Activated CD8-positive, alpha-beta T cell treated with anti-CD3 and anti-CD28 coated beads, Interleukin-2, amount 10 ng/mL, durations not matched to agents 7 days and 5 days (primary cell): Measurements from ENCODE around the gene RNF111. TPM values are rescaled to one million over a fixed set of nuclear protein-coding genes. Genes with fewer than 3 reads are reported as not detected.

Experiments
- ATAC-seq: fragments of 150-1000 bp; cut with Tn5 transposase; one replicate; pipeline ENCODE4 v1.10.0; 2021; ENCODE audit warnings: moderate library complexity
- CTCF ChIA-PET: fragments of 350-600 bp; sonication (Branson Sonifier 250); formaldehyde crosslinking; loops from one replicate; lab custom pipeline; 2021; ENCODE audit warnings: antibody characterized with exemption; lab: Charles Lee
- POLR2A ChIA-PET: fragments of 350-600 bp; sonication (Branson Sonifier 250); formaldehyde crosslinking; loops from one replicate; lab custom pipeline; 2021; ENCODE audit warnings: antibody characterized with exemption; lab: Charles Lee
- DNase-seq: peaks from one replicate; pipeline ENCODE4 v3.0.0-alpha.2; 2020
- H3K27ac Mint-ChIP-seq: one replicate; pipeline ENCODE4 v1.8.0; 2021; ENCODE audit warnings: mild to moderate bottlenecking, mixed read lengths
- H3K27me3 Mint-ChIP-seq: one replicate; pipeline ENCODE4 v1.8.0; 2021; ENCODE audit warnings: low read depth, mixed read lengths
- H3K36me3 Mint-ChIP-seq: one replicate; pipeline ENCODE4 v1.8.0; 2021; ENCODE audit warnings: low read depth, mixed read lengths
- H3K4me1 Mint-ChIP-seq: one replicate; pipeline ENCODE4 v1.8.0; 2021; ENCODE audit warnings: low read depth, mixed read lengths
- H3K4me3 Mint-ChIP-seq: one replicate; pipeline ENCODE4 v1.8.0; 2021; ENCODE audit warnings: mild to moderate bottlenecking, mixed read lengths
- H3K9me3 Mint-ChIP-seq: one replicate; pipeline ENCODE4 v1.8.0; 2022; ENCODE audit warnings: mixed read lengths; ENCODE audit not compliant: insufficient read depth
- total RNA-seq, 2 experiments: library from RNA; stranded (reverse); gene quantifications; one replicate each; pipeline ENCODE4 v1.2.3, GENCODE V29; 2021

The RNF111 gene
- total RNA-seq, 2 experiments from 2014 or later, result 36.7 to 38.9 TPM

DNA sequence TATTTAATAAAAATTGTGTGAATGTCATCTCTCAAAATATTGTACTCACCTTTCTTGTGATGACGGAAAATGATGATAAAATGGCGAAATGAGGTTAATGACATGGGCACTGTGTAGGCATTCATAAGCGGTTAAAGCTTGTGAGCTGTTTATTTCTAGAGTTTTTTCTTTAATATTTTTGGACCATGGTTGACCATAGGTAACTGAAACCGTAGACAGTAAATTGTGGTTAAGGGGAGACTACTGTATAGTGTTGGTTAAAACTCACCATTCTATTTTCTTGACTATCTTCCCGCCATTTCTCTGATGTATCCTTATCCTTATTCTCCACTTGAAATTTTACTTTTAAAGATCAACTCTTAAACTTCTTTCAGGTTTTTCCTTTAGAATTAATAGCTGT is 14.5 kb downstream of the RNF111 start:
- H3K27me3 Mint-ChIP-seq, result no peaks in the 10 kb centered on the region
- ChIA-PET CTCF (no interaction called here), POLR2A (no interaction called here)
- H3K36me3 Mint-ChIP-seq, result peaks cover 34% of the 10 kb centered on the region
- DNase-seq (no peak), ATAC-seq (no peak)
- H3K4me1 Mint-ChIP-seq, result peaks cover 29% of the 10 kb centered on the region
- H3K27ac Mint-ChIP-seq, result no peak overlapping the region
- no peaks in the 10 kb centered on the region for H3K9me3 Mint-ChIP-seq
- no peak overlapping the region for H3K4me3 Mint-ChIP-seq

DNA sequence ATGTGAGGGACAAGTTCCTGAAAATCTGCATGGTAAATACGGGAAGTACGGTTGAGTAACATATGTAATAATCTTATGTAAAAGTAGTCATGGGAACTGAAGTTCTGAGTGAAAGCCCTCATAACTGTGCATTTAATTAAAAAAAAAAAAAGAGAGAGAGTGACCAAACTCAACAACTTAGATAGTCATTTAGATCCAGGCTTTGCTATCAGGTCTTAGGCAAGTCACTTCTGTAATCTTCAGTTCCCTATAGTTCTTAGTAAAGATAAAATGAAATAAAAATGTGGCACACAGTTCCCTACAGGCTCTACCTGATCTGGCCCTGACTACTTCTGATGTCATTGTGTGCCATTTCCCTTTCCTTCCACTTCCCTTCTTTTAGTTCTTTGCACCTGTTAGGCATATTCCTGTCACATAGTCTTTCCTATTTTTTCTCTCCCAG is 15.0 kb downstream of the RNF111 start:
- POLR2A ChIA-PET, result interaction anchor here (1.3 kb wide), 1 partner anchor 11 kb away, joined by 3 read pairs; no protein-coding TSS in a partner anchor

DNA sequence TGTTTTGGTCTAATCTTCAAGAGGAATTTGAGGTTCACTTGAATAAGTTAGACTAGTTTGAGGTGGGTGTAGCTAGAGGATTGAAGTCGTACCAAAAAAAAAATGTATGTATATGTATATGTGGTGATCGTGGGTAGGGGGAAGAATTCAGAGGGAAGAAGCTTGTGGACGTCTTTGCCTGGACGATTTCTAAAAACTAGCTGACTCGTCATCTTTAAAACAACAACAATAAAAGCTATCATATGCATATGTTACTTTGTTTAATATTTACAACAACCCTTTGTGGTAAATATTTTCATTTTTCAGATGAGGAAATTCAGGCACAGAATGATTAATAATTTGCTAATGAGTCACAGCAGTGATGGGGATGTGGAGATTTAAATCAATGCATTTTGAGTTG is 18.1 kb downstream of the RNF111 start:
- Mint-ChIP-seq H3K4me1 (peaks cover 22% of the 10 kb centered on the region), H3K27ac (no peak overlapping the region), H3K9me3 (no peaks in the 10 kb centered on the region), H3K27me3 (no peaks in the 10 kb centered on the region), H3K4me3 (no peak overlapping the region), H3K36me3 (peaks cover 36% of the 10 kb centered on the region)
- ATAC-seq (no peak), DNase-seq (no peak)
- ChIA-PET CTCF (interaction anchor here (0.9 kb wide), 1 partner anchor 26 kb away, joined by 3 read pairs; no protein-coding TSS in a partner anchor), POLR2A (no interaction called here)

More for the DNA sequence above, 15.0 kb downstream of the RNF111 start:
- DNase-seq (no peak), ATAC-seq (no peak)
- H3K36me3 Mint-ChIP-seq, result peaks cover 35% of the 10 kb centered on the region
- CTCF ChIA-PET, result no interaction called here
- H3K27ac Mint-ChIP-seq, result no peak overlapping the region
- no peaks in the 10 kb centered on the region for H3K9me3 Mint-ChIP-seq
- H3K4me3 Mint-ChIP-seq, result no peak overlapping the region
- peaks cover 29% of the 10 kb centered on the region for H3K4me1 Mint-ChIP-seq
- H3K27me3 Mint-ChIP-seq, result no peaks in the 10 kb centered on the region

DNA sequence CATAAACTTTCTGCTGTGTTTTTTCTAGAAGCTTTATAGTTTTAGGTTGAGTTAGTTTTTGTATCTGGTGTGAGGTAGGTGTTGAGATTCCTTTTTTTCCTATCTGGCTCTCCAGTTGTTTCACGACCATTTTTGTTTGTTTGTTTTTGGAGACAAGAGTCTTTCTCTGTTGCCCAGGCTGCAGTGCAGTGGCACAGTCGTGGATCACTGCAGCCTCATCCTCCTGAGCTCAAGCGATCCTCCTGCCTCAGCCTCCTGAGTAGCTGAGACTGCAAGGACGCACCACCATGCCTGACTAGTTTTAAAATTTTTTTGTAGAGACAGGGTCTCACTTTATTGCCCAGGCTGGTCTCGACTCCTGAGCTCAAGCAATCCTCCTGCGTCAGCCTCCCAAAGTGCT is 20.6 kb downstream of the RNF111 start:
- DNase-seq (no peak), ATAC-seq (no peak)
- no peaks in the 10 kb centered on the region for H3K27me3 Mint-ChIP-seq
- ChIA-PET CTCF (no interaction called here), POLR2A (no interaction called here)
- peaks cover 11% of the 10 kb centered on the region for H3K4me1 Mint-ChIP-seq
- H3K9me3 Mint-ChIP-seq, result no peaks in the 10 kb centered on the region
- H3K4me3 Mint-ChIP-seq, result no peak overlapping the region
- no peak overlapping the region for H3K27ac Mint-ChIP-seq
- H3K36me3 Mint-ChIP-seq, result peaks cover 32% of the 10 kb centered on the region

DNA sequence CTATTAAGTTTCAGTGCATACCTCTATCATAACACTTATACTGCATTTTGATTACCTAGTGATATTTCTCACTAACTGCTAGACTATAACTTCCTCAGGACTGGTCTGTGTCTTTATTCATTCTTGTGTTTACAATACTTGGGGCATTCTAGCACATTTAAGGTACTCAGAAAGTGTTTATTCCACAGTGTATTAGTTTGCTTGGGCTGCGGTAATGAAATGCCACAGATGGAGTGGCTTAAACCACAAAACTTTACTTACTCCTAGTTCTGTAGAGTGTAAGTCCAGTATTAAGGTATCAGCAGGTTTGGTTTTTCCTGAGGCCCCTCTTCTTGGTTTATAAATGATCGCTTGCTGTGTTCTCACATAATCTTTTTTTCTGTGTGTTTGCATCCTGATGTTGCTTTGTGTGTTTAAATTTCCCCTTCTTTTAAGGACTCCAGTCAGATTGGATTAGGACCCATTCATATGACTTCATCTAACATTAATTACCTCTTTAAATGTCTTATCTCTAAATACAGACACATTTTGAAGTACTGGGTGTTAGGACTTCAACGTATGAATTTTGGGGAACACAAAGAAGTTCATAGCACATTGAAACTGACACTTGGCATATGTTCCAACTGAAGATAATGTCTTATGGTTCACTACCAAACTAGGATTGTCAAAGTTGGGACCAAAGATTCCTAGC is 23.9 kb downstream of the RNF111 start:
- no peaks in the 10 kb centered on the region for H3K9me3 Mint-ChIP-seq
- no peak overlapping the region for H3K4me3 Mint-ChIP-seq
- peaks cover 23% of the 10 kb centered on the region for H3K36me3 Mint-ChIP-seq
- no peak overlapping the region for H3K27ac Mint-ChIP-seq
- ChIA-PET CTCF (no interaction called here), POLR2A (no interaction called here)
- H3K27me3 Mint-ChIP-seq, result no peaks in the 10 kb centered on the region
- no peak for ATAC-seq
- no peak for DNase-seq
- H3K4me1 Mint-ChIP-seq, result peaks cover 8% of the 10 kb centered on the region

DNA sequence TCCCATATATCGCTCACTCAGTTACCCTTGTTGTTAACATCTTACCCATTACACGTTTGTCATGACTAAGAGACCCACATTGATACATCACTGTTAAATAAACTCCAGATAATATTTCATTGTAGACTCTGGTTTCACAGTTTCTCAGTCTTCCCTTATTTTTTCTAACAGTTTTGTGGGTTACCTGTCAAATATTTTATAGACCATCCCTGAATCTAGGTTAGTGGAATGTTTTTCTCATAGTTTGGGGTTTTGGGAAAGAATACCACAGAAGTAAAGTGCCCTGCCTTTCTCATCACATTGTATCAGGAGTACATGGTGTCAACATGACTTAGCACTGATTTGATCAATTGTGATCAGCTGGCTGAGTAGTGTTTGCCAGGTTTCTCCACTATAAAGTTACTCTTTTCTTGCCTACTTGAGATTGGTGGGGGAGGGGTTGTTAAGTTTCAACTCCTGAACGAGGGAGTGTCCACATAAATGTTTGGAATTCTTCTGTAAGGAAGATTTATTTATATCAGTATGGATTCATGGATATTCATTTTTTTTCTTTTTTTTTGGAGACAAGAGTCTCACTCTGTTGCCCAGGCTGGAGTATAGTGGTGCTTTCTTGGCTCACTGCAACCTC is 25.9 kb downstream of the RNF111 start:
- ChIA-PET POLR2A (interaction anchor here (1.1 kb wide), 1 partner anchor 10 kb away, joined by 3 read pairs; no protein-coding TSS in a partner anchor), CTCF (interaction anchor here (0.7 kb wide), 1 partner anchor 32 kb away, joined by 3 read pairs; no protein-coding TSS in a partner anchor)
- Mint-ChIP-seq H3K27me3 (no peaks in the 10 kb centered on the region), H3K36me3 (peaks cover 25% of the 10 kb centered on the region), H3K9me3 (no peaks in the 10 kb centered on the region), H3K27ac (no peak overlapping the region), H3K4me1 (peaks cover 16% of the 10 kb centered on the region), H3K4me3 (no peak overlapping the region)
- no peak for ATAC-seq
- DNase-seq, result no peak

DNA sequence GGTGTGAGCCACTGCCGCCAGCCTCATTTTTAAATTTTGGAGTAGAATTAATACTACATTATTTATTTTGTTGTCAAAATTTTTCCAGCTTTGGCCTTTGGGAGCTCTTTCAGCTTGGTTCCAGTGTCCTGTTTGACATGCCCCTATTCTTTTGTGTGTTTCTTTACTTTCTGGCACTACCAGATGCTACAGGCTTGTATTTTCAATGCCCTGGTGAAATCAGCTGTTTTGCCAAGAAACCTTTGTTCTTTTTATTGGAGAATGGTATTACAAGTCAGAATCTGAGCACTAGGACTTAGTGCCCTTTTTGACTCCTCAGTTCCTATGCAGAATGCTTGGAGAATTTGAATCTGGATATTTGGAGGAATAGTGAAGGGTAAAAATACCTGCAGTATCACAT is 26.6 kb downstream of the RNF111 start:
- no peak for DNase-seq
- ChIA-PET CTCF (no interaction called here), POLR2A (interaction anchor here (1.1 kb wide), 1 partner anchor 11 kb away, joined by 3 read pairs; no protein-coding TSS in a partner anchor)
- no peaks in the 10 kb centered on the region for H3K27me3 Mint-ChIP-seq
- H3K27ac Mint-ChIP-seq, result no peak overlapping the region
- no peak for ATAC-seq
- no peaks in the 10 kb centered on the region for H3K9me3 Mint-ChIP-seq
- no peak overlapping the region for H3K4me3 Mint-ChIP-seq
- H3K4me1 Mint-ChIP-seq, result peaks cover 14% of the 10 kb centered on the region
- peaks cover 23% of the 10 kb centered on the region for H3K36me3 Mint-ChIP-seq

DNA sequence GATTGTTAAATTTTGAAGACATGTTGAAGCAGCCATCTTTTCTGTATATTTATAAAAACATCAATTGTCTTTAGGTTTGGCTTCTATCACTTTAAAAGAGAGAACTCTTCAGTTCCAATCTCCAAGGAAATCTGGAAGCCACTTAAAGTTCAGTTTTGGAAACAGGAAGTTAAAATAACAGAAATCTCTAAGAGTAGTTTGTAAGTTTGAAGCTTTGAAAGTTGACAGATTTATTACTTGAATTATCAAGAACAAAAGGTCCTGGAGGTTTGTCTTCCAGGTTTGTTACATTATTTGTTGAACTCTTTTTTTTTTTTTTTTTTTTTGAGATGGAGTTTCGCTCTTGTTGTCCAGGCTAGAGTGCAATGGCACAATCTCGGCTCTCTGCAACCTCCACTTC is 30.0 kb downstream of the RNF111 start:
- ATAC-seq (no peak), DNase-seq (no peak)
- Mint-ChIP-seq H3K9me3 (no peaks in the 10 kb centered on the region), H3K27me3 (no peaks in the 10 kb centered on the region), H3K27ac (no peak overlapping the region), H3K36me3 (peaks cover 27% of the 10 kb centered on the region), H3K4me3 (no peak overlapping the region), H3K4me1 (peaks cover 9% of the 10 kb centered on the region)
- ChIA-PET CTCF (no interaction called here), POLR2A (no interaction called here)

DNA sequence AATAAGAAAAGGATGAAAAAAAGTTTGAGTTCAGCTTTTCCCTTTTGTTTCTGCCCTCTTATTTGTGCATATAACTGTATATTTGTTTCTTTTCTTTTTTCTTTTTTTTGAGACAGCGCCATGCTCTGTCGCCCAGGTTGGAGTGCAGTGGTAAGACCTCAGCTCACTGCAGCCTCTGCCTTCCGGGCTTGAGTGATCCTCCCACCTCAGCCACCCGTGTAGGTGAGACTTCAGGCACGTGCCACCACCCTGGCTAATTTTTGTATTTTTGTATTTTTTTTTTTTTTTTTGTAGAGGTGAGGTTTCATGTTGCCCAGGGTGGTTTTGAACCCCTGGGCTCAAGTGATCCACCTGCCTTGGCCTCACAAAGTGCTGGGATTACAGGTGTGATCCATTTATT is 31.4 kb downstream of the RNF111 start:
- no peak for ATAC-seq
- Mint-ChIP-seq H3K4me3 (no peak overlapping the region), H3K27ac (no peak overlapping the region), H3K27me3 (no peaks in the 10 kb centered on the region), H3K36me3 (peaks cover 26% of the 10 kb centered on the region), H3K4me1 (peaks cover 9% of the 10 kb centered on the region), H3K9me3 (no peaks in the 10 kb centered on the region)
- POLR2A ChIA-PET, result no interaction called here
- CTCF ChIA-PET, result no interaction called here
- DNase-seq, result no peak

DNA sequence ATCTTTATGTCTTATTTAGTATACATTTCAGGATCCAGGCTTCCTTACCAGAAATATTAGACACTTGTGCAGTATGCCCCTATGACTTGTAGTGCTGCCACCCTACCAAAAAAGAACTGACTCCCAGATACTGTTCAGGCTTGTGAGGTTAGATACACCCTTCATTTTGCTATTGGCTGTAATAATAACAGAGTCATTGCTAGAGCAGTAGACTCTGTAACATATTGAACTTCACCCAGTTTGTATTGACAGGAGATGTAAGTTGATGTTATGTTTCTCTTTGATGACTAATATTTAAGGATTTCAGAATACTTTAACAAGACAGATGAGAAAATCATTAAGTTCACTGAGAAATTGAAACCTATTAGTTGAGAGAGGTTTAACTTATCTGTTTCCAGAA is 32.9 kb downstream of the RNF111 start:
- no peak overlapping the region for H3K27ac Mint-ChIP-seq
- no peak overlapping the region for H3K4me3 Mint-ChIP-seq
- H3K9me3 Mint-ChIP-seq, result no peaks in the 10 kb centered on the region
- DNase-seq (no peak), ATAC-seq (no peak)
- H3K36me3 Mint-ChIP-seq, result peaks cover 32% of the 10 kb centered on the region
- ChIA-PET CTCF (no interaction called here), POLR2A (no interaction called here)
- no peaks in the 10 kb centered on the region for H3K27me3 Mint-ChIP-seq
- peaks cover 9% of the 10 kb centered on the region for H3K4me1 Mint-ChIP-seq

DNA sequence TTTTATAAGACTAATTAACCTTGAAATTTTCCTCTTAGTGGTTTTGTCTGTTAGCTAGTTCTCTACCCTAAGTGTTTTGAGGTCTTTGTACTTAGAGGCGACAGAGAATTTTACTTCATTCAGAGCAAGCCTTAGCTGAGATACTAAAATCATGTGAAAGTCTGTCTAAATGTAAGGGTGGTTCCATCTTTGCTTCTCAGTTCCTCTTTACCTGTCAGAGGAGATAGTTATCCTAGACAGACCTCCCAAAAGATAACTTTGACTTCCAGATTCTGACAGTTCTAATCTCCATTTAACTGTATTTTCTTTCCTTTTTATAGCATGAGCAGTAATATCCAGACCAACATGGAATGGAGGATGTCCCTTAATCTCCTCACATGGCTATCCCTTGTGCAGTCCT is 34.7 kb downstream of the RNF111 start:
- peaks cover 2% of the 10 kb centered on the region for H3K4me1 Mint-ChIP-seq
- no peak for ATAC-seq
- CTCF ChIA-PET, result no interaction called here

DNA sequence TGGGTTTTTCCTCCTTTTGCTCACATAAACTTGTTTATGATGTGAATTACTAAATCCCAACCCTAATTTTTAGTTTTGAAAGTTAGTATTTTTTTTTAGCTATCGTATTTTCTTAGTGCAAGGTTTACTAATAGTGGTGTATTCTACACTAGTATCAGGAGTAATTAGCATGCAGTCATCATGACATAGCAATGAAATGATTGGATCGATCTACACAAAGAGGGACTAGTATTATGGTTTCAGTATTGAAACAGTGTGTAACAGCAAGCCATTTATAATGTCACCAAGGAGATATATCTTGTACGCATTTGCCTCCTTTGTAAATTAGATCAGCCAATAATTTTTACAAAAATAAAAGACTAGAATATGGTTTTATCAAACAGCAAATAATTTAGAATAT is 38.7 kb downstream of the RNF111 start:
- DNase-seq (no peak), ATAC-seq (no peak)
- CTCF ChIA-PET, result no interaction called here
- H3K27me3 Mint-ChIP-seq, result no peaks in the 10 kb centered on the region
- H3K27ac Mint-ChIP-seq, result no peak overlapping the region
- H3K9me3 Mint-ChIP-seq, result no peaks in the 10 kb centered on the region
- peaks cover 4% of the 10 kb centered on the region for H3K4me1 Mint-ChIP-seq
- POLR2A ChIA-PET, result no interaction called here
- peaks cover 32% of the 10 kb centered on the region for H3K36me3 Mint-ChIP-seq
- H3K4me3 Mint-ChIP-seq, result no peak overlapping the region

More for the DNA sequence above, 34.7 kb downstream of the RNF111 start:
- peaks cover 31% of the 10 kb centered on the region for H3K36me3 Mint-ChIP-seq
- H3K4me3 Mint-ChIP-seq, result no peak overlapping the region
- POLR2A ChIA-PET, result no interaction called here
- H3K9me3 Mint-ChIP-seq, result no peaks in the 10 kb centered on the region
- H3K27ac Mint-ChIP-seq, result no peak overlapping the region
- no peak for DNase-seq
- H3K27me3 Mint-ChIP-seq, result no peaks in the 10 kb centered on the region
